Ishikawa (cell line): ENCODE measurements around the gene CA12.

Experiments used
- CEBPB ChIP-seq: IDR thresholded peaks from 2 replicates; pipeline ENCODE4 v1.6.1; 2012
- CREB1 ChIP-seq: IDR thresholded peaks from 2 replicates; pipeline ENCODE4 v1.6.1; 2012; ENCODE audit warnings: low read depth
- EGR1 ChIP-seq: IDR thresholded peaks from 2 replicates; pipeline ENCODE4 v1.6.1; 2012
- EP300 ChIP-seq: IDR thresholded peaks from 2 replicates; pipeline ENCODE4 v1.6.1; 2012; ENCODE audit warnings: borderline replicate concordance
- FOXM1 ChIP-seq: IDR thresholded peaks from 2 replicates; pipeline ENCODE4 v1.6.1; 2012; ENCODE audit warnings: low read depth, borderline replicate concordance
- NFIC ChIP-seq: IDR thresholded peaks from 2 replicates; pipeline ENCODE4 v1.6.1; 2012
- RAD21 ChIP-seq: IDR thresholded peaks from 2 replicates; pipeline ENCODE4 v1.6.1; 2012; ENCODE audit warnings: low read depth
- REST ChIP-seq: IDR thresholded peaks from 2 replicates; pipeline ENCODE4 v1.6.1; 2012; ENCODE audit warnings: low read depth, mild to moderate bottlenecking
- TAF1 ChIP-seq: IDR thresholded peaks from 2 replicates; pipeline ENCODE4 v1.6.1; 2012; ENCODE audit warnings: low read depth, mild to moderate bottlenecking
- TCF12 ChIP-seq: IDR thresholded peaks from 2 replicates; pipeline ENCODE4 v1.6.1; 2012; ENCODE audit warnings: low read depth
- TEAD4 ChIP-seq: IDR thresholded peaks from 2 replicates; pipeline ENCODE4 v1.6.1; 2012
- USF1 ChIP-seq: IDR thresholded peaks from 2 replicates; pipeline ENCODE4 v1.6.1; 2012
- YY1 ChIP-seq: IDR thresholded peaks from 2 replicates; pipeline ENCODE4 v1.6.1; 2012; ENCODE audit warnings: low read depth
- ZBTB7A ChIP-seq: IDR thresholded peaks from 2 replicates; pipeline ENCODE4 v1.6.1; 2012; ENCODE audit warnings: low read depth
- TF ChIP-seq, protein P1 (sequence below): IDR thresholded peaks from 2 replicates; pipeline ENCODE4 v1.6.1; 2012

The CA12 gene

DNA sequence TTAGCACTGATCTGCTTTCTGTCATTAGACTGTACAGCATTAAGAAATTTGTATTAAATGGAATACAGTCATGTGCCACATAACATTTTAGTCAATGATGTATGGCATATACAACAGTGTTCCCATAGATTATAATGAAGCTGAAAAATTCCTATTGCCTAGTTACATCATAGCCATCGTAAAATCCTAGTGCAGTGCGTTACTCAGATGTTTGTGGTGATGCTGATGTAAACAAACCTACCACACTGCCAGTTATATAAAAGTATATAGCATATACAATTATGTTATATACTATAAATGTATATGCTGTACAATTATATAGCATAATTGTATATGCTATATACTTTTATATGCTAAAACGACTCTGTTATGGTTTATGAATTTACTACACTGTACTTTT is 62.6 kb downstream of the CA12 start:
- no peak for TF ChIP-seq ZBTB7A
- TF ChIP-seq, protein P1, sequence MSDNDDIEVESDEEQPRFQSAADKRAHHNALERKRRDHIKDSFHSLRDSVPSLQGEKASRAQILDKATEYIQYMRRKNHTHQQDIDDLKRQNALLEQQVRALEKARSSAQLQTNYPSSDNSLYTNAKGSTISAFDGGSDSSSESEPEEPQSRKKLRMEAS: no peak
- TF ChIP-seq EP300: no peak
- TF ChIP-seq USF1: no peak
- no peak for TF ChIP-seq CREB1
- no peak for TF ChIP-seq RAD21
- TF ChIP-seq REST: no peak
- no peak for TF ChIP-seq NFIC
- TF ChIP-seq YY1: no peak
- no peak for TF ChIP-seq EGR1
- no peak for TF ChIP-seq CEBPB
- TF ChIP-seq TCF12: no peak
- no peak for TF ChIP-seq TEAD4
- TF ChIP-seq FOXM1: no peak
- TF ChIP-seq TAF1: no peak

DNA sequence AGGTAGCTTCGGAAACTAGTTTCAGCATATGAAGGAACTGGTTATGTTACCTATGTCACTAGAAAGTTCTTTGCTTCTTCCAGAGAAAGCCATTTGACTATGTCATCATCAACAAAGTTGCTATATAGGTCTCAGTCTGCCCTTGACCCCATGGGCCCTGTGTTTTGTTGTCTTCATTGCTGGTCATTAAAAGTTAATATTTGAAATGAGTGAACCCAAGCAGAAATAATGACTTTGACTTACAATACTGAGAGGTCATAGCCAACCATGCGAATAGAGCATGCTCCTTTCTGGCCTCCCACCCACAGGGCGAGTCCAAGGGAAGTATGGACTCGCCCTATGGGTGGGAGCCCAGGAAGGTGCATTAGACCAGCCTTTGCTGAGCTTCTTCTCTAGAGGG is 63.3 kb downstream of the CA12 start:
- TF ChIP-seq EGR1 (no peak), USF1 (no peak), TEAD4 (no peak), NFIC (no peak), CREB1 (no peak), REST (no peak), FOXM1 (no peak), ZBTB7A (no peak), CEBPB (no peak), EP300 (no peak), YY1 (no peak), TCF12 (no peak), TAF1 (no peak), RAD21 (no peak)
- TF ChIP-seq, protein P1: no peak

DNA sequence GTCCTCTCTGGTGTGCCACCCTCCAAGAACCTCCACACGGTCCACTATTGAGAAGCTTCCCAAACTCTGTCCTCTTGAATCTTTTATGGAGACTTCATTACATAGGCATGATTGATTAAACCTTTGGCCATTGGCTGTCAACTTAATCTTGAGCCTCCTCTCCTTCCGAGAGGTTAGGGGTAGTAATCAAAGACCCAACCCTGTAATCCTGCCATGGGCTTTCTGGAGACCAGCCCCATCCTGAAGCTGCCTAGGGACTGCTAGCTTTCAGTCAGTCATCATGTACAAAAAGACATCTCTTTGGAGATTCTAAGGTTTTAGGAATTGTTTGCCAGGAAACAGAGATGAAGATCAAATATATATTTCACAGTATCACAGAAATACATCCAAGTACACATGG is 67.2 kb downstream of the CA12 start:
- TF ChIP-seq TEAD4: no peak
- TF ChIP-seq TAF1: no peak
- TF ChIP-seq EGR1: no peak
- TF ChIP-seq USF1: no peak
- TF ChIP-seq FOXM1: no peak
- TF ChIP-seq, protein P1: no peak
- TF ChIP-seq ZBTB7A: no peak
- no peak for TF ChIP-seq TCF12
- TF ChIP-seq CREB1: no peak
- TF ChIP-seq YY1: no peak
- no peak for TF ChIP-seq EP300
- TF ChIP-seq REST: no peak

DNA sequence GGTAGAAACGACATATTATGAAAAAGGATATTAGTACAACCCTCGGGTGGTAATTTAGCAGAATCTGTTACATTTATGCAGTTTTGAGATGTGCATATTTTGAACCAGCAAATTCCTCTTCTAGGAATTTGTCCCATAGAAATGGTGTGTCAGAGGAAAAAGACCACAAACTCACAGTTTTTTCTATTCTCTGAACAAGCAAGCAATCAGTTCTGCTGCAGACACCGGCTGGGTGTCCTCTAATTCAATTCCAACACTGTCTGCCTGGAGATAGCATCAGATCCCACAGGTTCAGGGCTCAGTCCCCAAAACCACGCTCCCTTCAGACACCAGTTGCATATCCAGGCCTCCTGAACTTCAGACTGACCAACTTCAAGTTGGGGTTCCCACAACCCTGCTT is 67.8 kb downstream of the CA12 start:
- TF ChIP-seq TCF12 (no peak), YY1 (no peak), CEBPB (no peak), FOXM1 (no peak)
